ENCODE measurements around the gene IFNGR1.

IFNGR1 gene

GRCh38 chr6:137148306-137149034, 70.7 kb downstream of the IFNGR1 start:
- TF ChIP-seq EZH2phosphoT487 (IDR thresholded peaks at IDR 0.05; ENCODE audit: borderline replicate concordance, low read length) (no peak), CTCF (IDR thresholded peaks at IDR 0.05; ENCODE audit: low read depth, low read length, poor library complexity, severe bottlenecking) (no peak)
- Histone ChIP-seq H4K20me1 (ENCODE audit: control insufficient read depth, insufficient read depth, low read depth, low read length) (no peaks in the 10 kb centered on the region), H3K9me2 (replicated peaks; ENCODE audit: control insufficient read depth, low read length) (no peaks in the 10 kb centered on the region), H3F3A (ENCODE audit: control insufficient read depth, insufficient read depth) (no peaks in the 10 kb centered on the region), H3K4me2 (ENCODE audit: low read length) (no peak overlapping the region), H3K79me2 (ENCODE audit: control insufficient read depth, low read length) (no peaks in the 10 kb centered on the region), H3K4me3 (ENCODE audit: low read length) (no peak overlapping the region), H3K27me3 (ENCODE audit: control insufficient read depth, low read length) (no peaks in the 10 kb centered on the region), H3K4me1 (ENCODE audit: control insufficient read depth, low read length) (peaks cover 7% of the 10 kb centered on the region; the same call in 1 of the 2 replicates), H3K27ac (ENCODE audit: low read depth, low read length) (no peak overlapping the region), H3K36me3 (ENCODE audit: control insufficient read depth, low read length) (no peaks in the 10 kb centered on the region), H3K9me3 (ENCODE audit: control insufficient read depth, insufficient read depth, low read length) (peaks cover 6% of the 10 kb centered on the region; the same call in 1 of the 2 replicates)

Measured in DOHH2 (cell line).